GM21737 (cell line): ENCODE measurements around the gene DTX4.

Experiments
- ATAC-seq: cut with Tn5 transposase; IDR thresholded peaks from one replicate; pipeline ENCODE4 v1.9.1; 2021; ENCODE audit warnings: mild to moderate bottlenecking, moderate library complexity; ENCODE audit not compliant: unreplicated experiment

The DTX4 gene

GRCh38 chr11:59172345-59173079 is 580 bp downstream of the DTX4 start:
- ATAC-seq: peak; percentile 24

GRCh38 chr11:59173080-59173963 is 1.4 kb downstream of the DTX4 start:
- no peak for ATAC-seq

GRCh38 chr11:59173964-59174663 is 2.2 kb downstream of the DTX4 start:
- ATAC-seq: no peak

GRCh38 chr11:59174664-59175033 is 2.7 kb downstream of the DTX4 start:
- no peak for ATAC-seq

- no peak for ATAC-seq
Observed at GRCh38 chr11:59175091-59175501, 3.2 kb downstream of the DTX4 start.

- ATAC-seq: no peak
Observed at GRCh38 chr11:59176330-59176729, 4.4 kb downstream of the DTX4 start.

- no peak for ATAC-seq
Observed at GRCh38 chr11:59178402-59178801, 6.5 kb downstream of the DTX4 start.

GRCh38 chr11:59179121-59179520 is 7.2 kb downstream of the DTX4 start:
- no peak for ATAC-seq

GRCh38 chr11:59180168-59180776 is 8.3 kb downstream of the DTX4 start:
- ATAC-seq: no peak

- no peak for ATAC-seq
Observed at GRCh38 chr11:59180907-59181306, 9.0 kb downstream of the DTX4 start.

- ATAC-seq: no peak
Observed at GRCh38 chr11:59181746-59182456, 10.0 kb downstream of the DTX4 start.

- no peak for ATAC-seq
Observed at GRCh38 chr11:59182457-59183151, 10.7 kb downstream of the DTX4 start.

- ATAC-seq: no peak
Observed at GRCh38 chr11:59183771-59184170, 11.8 kb downstream of the DTX4 start.

- no peak for ATAC-seq
Observed at GRCh38 chr11:59184691-59185339, 12.9 kb downstream of the DTX4 start.

- no peak for ATAC-seq
Observed at GRCh38 chr11:59185386-59185945, 13.5 kb downstream of the DTX4 start.

- ATAC-seq: peak; percentile 59
Observed at GRCh38 chr11:59186130-59186594, 14.2 kb downstream of the DTX4 start.

- no peak for ATAC-seq
Observed at GRCh38 chr11:59187035-59187434, 15.1 kb downstream of the DTX4 start.

- no peak for ATAC-seq
Observed at GRCh38 chr11:59187587-59187986, 15.7 kb downstream of the DTX4 start.

- ATAC-seq: no peak
Observed at GRCh38 chr11:59188954-59189353, 17.0 kb downstream of the DTX4 start.
